Prostate gland (tissue), 2 donors: Measurements from ENCODE around the gene RNASE1. TPM values are rescaled to one million over a fixed set of nuclear protein-coding genes. Genes with fewer than 3 reads are reported as not detected.

Experiments
- DNase-seq: peaks from one replicate; pipeline ENCODE4 v3.0.0-alpha.2; 2019; ENCODE audit warnings: low spot score
- H3K27ac ChIP-seq, 2 donors: fragments of 200-600 bp; sonication (generic); 2 replicates each; pipeline ENCODE4 v1.5.1; 2017 to 2019
- H3K27me3 ChIP-seq: fragments of 200-600 bp; sonication (generic); replicated peaks from 2 replicates; pipeline ENCODE4 v1.5.1; 2019; ENCODE audit not compliant: insufficient read depth
- H3K36me3 ChIP-seq, 2 donors: fragments of 200-600 bp; sonication (generic); 1 replicate in 1 of 2; 2 replicates in 1 of 2; pipeline versions ENCODE4 v1.5.1 to v1.8.1; 2017 to 2019
- H3K4me1 ChIP-seq: fragments of 200-600 bp; sonication (generic); replicated peaks from 2 replicates; pipeline ENCODE4 v1.5.1; 2019
- H3K4me3 ChIP-seq, 2 donors: fragments of 200-600 bp; sonication (generic); 2 replicates each; pipeline ENCODE4 v1.5.1; 2017 to 2019
- H3K9me3 ChIP-seq: fragments of 200-600 bp; sonication (generic); 2 replicates; pipeline ENCODE4 v1.5.1; 2017
- CTCF ChIP-seq, 4 experiments: fragments of 200-600 bp in 2 of 4; fragments of 450-650 bp in 2 of 4; sonication (generic) in 2 of 4; IDR thresholded peaks; 1 replicate in 3 of 4; 2 replicates in 1 of 4; pipeline ENCODE4 v1.5.1; 2016 to 2019; ENCODE audit warnings: antibody characterized with exemption in 4 of 4, mild to moderate bottlenecking in 2 of 4, moderate library complexity in 2 of 4
- POLR2A ChIP-seq: fragments of 450-650 bp; IDR thresholded peaks from one replicate; pipeline ENCODE4 v1.6.1; 2016; ENCODE audit warnings: antibody characterized with exemption, mild to moderate bottlenecking
- POLR2AphosphoS5 ChIP-seq: sonication (generic); formaldehyde crosslinking; IDR thresholded peaks from one replicate; pipeline ENCODE4 v1.6.1; 2017; ENCODE audit warnings: antibody characterized with exemption
- WGBS: methylation state at CpG from one replicate; pipeline ENCODE4 v1.1.5; 2018; 5-methylcytosine and 5-hydroxymethylcytosine counted together
- intact Hi-C: fragments of 100-400 bp; cut with DNase I; formaldehyde crosslinking; loops from one replicate; pipeline ENCODE4 v1.14.2; 2022
- total RNA-seq, 2 donors: library from RNA; depleted of rRNA; stranded (reverse); fragments of >200 nt; gene quantifications; one replicate each; pipeline ENCODE4 v1.1.0, GENCODE V29; 2016

RNASE1 gene
- total RNA-seq = 1,000 to 10,000 TPM in 1 of 2 donors, 10 to 100 TPM in 1; 30.1 to 3,158 TPM

GRCh38 chr14:20802341-20803084 is at the start of gene RNASE1:
RNASE1 (minus strand) TSS chr14:20802844; CDS start chr14:20802068, 776 bp downstream.
- Histone ChIP-seq H3K4me1 (no peaks in the 10 kb centered on the region), H3K4me3 (peak within 1 kb of the TSS in 1 of 2 donors; percentile 5), H3K27ac (no peak within 1 kb of the TSS), H3K36me3 (no peaks in the 10 kb centered on the region), H3K27me3 (no peaks in the 10 kb centered on the region), H3K9me3 (no peaks in the 10 kb centered on the region)
- no peak for TF ChIP-seq POLR2AphosphoS5
- TF ChIP-seq POLR2A = peak; percentile 20
- TF ChIP-seq CTCF (IDR thresholded peaks at IDR 0.05) = no peak
- no peak for DNase-seq
- intact Hi-C loops = no loop called here
- WGBS = 75% methylated on average over 11 of the region's 11 CpGs

DNA sequence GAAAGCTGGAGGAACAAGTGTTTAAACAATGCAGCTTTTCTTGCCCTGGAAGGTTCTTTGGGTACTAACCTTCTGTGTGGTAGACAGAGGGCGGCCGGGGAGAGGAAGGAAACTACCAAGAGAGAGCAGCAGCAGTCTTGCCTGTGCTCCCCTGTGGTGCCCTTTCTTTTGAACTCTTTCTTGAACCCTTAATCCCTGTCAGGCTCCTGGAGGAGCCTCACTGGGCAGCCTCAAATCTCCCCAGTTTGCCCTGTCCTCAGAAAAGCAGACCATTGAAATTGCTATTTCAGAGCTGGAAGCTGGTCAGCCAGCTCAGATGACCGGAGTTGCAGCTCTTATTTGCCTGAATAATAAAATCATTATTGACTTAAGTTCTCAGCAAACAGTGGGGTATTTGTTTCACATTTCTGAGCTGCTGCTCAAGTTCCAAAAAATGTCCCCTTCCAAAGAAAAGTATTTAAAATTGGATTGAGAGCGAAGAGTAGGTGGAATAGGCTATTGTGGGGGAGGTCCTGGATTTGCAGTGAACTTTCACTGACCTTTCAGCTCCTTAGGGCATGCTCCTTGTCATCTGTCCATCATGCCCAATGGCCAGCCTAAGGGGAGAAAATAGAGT is 46.4 kb upstream of the RNASE1 start:
- Histone ChIP-seq H3K9me3 (no peaks in the 10 kb centered on the region), H3K27me3 (no peaks in the 10 kb centered on the region), H3K27ac (peak overlapping the region; percentile 72 to 81), H3K4me1 (no peaks in the 10 kb centered on the region), H3K4me3 (no peak overlapping the region), H3K36me3 (no peaks in the 10 kb centered on the region)
- 33% methylated on average over 4 of the region's 4 CpGs for WGBS
- peak; percentile 32 for DNase-seq
- TF ChIP-seq CTCF (IDR thresholded peaks at IDR 0.05) (no peak), POLR2AphosphoS5 (peak; percentile 47), POLR2A (no peak)
- intact Hi-C loops = no loop called here

- 81% methylated on average over 9 of the region's 9 CpGs for WGBS
- no peaks in the 10 kb centered on the region for H3K27me3 ChIP-seq
- TF ChIP-seq POLR2A (no peak), CTCF (IDR thresholded peaks at IDR 0.05) (no peak), POLR2AphosphoS5 (no peak)
- peak overlapping the region; percentile 72 to 81 for H3K27ac ChIP-seq
- no peaks in the 10 kb centered on the region for H3K36me3 ChIP-seq
- H3K4me3 ChIP-seq = no peak overlapping the region
- no peaks in the 10 kb centered on the region for H3K9me3 ChIP-seq
- no peaks in the 10 kb centered on the region for H3K4me1 ChIP-seq
- intact Hi-C loops = no loop called here
- DNase-seq = no peak
These were observed 45.8 kb upstream of the RNASE1 start for GRCh38 chr14:20848316-20848954.

GRCh38 chr14:20846560-20846959 is 43.9 kb upstream of the RNASE1 start:
- intact Hi-C loops = no loop called here
- 90% methylated on average over 6 of the region's 6 CpGs for WGBS
- TF ChIP-seq POLR2A (no peak), CTCF (IDR thresholded peaks at IDR 0.05) (no peak), POLR2AphosphoS5 (no peak)
- H3K4me3 ChIP-seq = no peak overlapping the region
- H3K36me3 ChIP-seq = no peaks in the 10 kb centered on the region
- no peaks in the 10 kb centered on the region for H3K27me3 ChIP-seq
- no peak overlapping the region for H3K27ac ChIP-seq
- H3K4me1 ChIP-seq = no peaks in the 10 kb centered on the region
- H3K9me3 ChIP-seq = no peaks in the 10 kb centered on the region
- DNase-seq = no peak
